HG02678 (cell line): Measurements from ENCODE around the gene SEMA4D.

Experiments
- ATAC-seq: cut with Tn5 transposase; IDR thresholded peaks from one replicate; pipeline ENCODE4 v1.9.1; 2021; ENCODE audit warnings: mild to moderate bottlenecking, moderate library complexity; ENCODE audit not compliant: unreplicated experiment

The SEMA4D gene

GRCh38 chr9:89502671-89503070 is 4.8 kb upstream of the SEMA4D start:
- no peak for ATAC-seq

- ATAC-seq, result no peak
Measured at GRCh38 chr9:89502038-89502601, 4.2 kb upstream of the SEMA4D start.

- ATAC-seq, result no peak
Measured at GRCh38 chr9:89501311-89501898, 3.5 kb upstream of the SEMA4D start.

- ATAC-seq, result no peak
Measured at GRCh38 chr9:89500008-89500407, 2.1 kb upstream of the SEMA4D start.

- ATAC-seq, result no peak
Measured at GRCh38 chr9:89498852-89499480, 1.1 kb upstream of the SEMA4D start.

- peak; percentile 40 for ATAC-seq
Measured at GRCh38 chr9:89497257-89497963, 503 bp downstream of the SEMA4D start.

GRCh38 chr9:89496645-89497256 is 1.2 kb downstream of the SEMA4D start:
- ATAC-seq, result no peak

- ATAC-seq, result no peak
Measured at GRCh38 chr9:89495824-89496560, 1.9 kb downstream of the SEMA4D start.

GRCh38 chr9:89494199-89494598 is 3.7 kb downstream of the SEMA4D start:
- ATAC-seq, result no peak

GRCh38 chr9:89493671-89494070 is 4.2 kb downstream of the SEMA4D start:
- ATAC-seq, result no peak

- ATAC-seq, result no peak
Measured at GRCh38 chr9:89493181-89493580, 4.7 kb downstream of the SEMA4D start.

GRCh38 chr9:89492586-89492985 is 5.3 kb downstream of the SEMA4D start:
- ATAC-seq, result no peak

GRCh38 chr9:89491694-89492093 is 6.2 kb downstream of the SEMA4D start:
- no peak for ATAC-seq

- no peak for ATAC-seq
Measured at GRCh38 chr9:89489548-89490530, 8.1 kb downstream of the SEMA4D start.

- no peak for ATAC-seq
Measured at GRCh38 chr9:89488936-89489335, 9.0 kb downstream of the SEMA4D start.

- no peak for ATAC-seq
Measured at GRCh38 chr9:89488131-89488530, 9.8 kb downstream of the SEMA4D start.

GRCh38 chr9:89486681-89487080 is 11.2 kb downstream of the SEMA4D start:
- ATAC-seq, result no peak

GRCh38 chr9:89484475-89485404 is 13.2 kb downstream of the SEMA4D start:
- ATAC-seq, result peak; percentile 35
